ENCODE measurements around the gene ZNF512B.
"Not testable (repeated sequence)": the region's sequence is repeated elsewhere in the genome, so short reads cannot be mapped to it uniquely, and the experiment has no call there.

Gene ZNF512B

DNA sequence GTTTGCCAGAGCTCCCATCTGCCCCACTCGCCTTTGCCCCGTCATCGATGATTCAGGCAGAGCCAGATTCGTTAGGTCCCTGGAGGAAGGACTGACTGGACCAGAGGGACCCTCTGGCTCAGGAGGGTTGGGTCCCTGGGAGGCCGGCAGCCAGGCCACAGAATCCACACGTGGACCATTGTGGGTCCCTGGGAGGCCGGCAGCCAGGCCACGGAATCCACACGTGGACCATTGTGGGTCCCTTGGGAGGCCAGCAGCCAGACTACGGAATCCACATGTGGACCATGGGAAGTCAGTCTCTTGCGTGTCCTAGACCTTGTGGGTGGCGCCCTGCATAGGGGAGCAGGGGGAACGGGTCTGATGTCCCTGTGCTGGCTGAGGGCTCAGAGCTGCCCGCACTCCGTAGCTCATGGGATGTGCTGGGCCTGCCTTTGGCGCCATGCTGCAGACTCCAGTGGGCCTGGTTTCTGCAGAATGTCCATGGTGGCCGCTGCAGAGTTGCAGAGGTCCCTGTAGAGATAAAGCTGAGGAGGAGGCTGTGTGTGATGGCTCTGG, 37.0 kb downstream of the ZNF512B start:
- DNase-seq: no peak

DNA sequence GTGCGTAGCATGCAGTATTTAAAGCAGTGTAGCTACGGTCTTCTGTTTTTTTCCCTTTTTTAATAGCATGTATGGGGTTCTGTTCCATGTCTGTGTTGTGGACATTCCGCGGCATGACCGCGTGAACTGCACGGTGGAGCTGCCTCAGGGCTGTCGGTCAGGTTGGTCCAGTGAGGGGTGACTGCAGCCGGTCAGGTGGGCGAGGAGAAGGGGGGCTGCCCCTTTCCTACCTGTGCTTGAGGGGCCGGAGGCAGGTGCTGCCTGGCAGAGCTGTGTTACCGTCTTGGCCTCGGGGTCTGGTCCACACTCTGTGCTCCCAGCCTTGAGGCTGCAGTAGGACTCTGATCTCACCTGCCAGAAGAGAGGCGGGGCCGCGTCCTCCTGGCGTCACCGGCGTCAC, 38.0 kb downstream of the ZNF512B start:
- DNase-seq: no peak

DNA sequence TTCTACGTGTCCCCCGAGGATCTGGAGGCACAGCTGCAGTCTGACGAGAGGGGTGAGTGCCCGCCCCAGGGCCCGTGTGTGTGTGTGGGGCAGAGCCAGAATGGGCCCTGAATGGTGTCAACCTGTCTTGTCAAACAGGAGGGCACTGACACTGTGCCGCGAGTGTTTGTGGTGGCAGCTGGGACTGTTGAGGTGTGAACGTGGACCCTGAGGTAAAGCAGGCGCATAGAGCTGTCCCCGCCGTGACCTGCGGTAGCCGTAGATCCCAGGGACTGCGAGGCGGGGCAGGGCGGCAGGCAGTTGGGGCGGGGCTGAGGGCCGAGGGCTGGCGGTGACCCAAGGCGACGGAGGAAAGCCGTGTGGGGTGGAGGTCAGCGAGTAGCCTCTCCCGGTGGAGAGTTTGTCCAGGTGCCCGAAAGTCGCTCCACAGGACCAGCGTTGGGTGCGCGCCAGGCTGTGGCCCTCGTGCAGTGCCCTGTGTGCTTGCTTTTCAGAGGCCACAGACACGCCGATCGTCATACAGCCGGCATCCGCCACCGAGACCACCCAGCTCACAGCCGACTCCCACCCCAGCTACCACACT, 38.7 kb downstream of the ZNF512B start:
- no peak for DNase-seq

DNA sequence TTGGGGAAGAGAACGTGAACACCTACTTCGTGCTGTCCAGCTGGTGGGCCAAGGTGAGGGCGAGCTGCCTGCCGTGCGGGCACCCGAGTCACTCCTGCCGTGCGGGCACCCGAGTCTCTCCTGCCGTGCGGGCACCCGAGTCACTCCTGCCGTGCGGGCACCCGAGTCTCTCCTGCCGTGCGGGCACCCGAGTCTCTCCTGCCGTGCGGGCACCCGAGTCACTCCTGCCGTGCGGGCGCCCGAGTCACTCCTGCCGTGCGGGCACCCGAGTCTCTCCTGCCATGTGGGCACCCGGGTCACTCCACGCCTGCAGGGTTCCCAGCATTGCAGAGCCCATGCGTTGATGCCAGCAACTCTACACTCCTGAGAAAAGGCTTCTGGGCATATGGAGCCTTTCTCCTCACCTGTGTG, 40.3 kb downstream of the ZNF512B start:
- not testable (repeated sequence) for DNase-seq

DNA sequence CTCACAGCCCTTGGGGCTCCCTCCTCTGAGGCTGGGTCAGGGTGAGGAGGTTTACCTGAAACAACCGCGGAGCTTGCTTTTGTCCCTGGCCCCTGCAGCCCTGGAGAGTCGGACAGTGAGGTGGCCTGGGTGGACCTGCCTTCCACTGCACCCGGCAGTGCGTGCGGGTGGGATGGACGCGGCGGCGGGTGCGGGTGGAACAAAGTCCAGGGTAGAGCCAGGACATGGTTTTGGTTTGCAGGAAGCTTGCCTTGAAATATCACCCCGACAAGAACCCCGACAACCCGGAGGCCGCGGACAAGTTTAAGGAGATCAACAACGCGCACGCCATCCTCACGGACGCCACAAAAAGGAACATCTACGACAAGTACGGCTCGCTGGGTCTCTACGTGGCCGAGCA, 40.7 kb downstream of the ZNF512B start:
- no peak for DNase-seq

DNA sequence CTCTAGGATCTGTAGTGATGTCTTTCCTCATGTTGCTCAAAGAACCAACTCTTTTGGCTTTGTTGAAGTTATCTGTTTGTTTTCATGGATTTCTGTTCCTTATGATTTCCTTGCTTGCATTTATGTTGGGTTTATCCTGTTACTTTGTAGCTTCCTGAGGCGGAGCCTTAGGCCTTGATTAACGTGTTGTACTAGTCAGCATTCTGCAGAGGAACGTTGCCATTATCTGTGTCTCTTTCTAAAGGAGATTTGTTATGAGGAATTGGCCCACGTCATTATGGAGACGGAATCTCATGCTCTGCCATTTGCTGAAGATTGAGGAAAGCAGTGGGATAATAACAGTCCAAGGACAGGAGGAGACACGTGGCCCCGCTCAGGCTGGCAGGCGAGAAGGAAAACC, 43.4 kb downstream of the ZNF512B start:
- DNase-seq: no peak

DNA sequence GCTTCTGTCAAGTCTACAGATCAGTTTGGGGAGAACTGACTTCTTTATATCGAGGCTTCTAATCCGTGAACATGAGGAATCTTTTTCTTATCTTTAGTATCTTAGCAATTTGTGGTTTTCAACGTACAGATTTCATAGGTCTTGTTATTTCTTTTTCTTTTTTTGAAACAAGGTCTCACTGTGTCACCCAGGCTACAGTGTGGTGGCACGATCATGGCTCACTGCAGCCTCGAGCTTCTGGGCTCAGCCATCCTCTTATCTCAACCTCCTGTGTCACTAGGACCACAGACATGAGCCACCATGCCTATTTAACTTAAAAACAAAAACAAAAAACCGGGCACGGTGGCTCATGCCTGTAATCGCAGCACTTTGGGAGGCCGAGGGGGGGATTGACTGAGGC, 45.5 kb downstream of the ZNF512B start:
- no peak for DNase-seq

DNA sequence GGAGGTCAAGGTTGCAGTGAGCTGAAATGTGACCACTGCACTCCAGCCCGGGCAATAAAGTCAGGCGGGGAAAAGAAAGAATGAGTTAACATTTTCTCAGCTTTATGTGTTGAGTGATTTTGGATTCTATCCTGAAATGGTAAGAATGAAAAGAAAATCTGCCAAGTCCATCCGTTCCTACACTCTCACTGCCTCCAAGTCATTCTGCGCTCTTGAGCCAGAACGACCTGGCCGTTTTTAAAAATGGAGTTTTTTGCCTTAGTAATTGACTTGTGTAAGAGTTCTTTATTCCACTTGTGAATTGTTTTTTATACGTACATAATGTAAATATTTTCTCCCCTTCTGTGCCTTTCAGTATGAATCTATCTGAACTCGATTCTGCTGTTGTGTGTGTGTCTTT, 46.1 kb downstream of the ZNF512B start:
- no peak for DNase-seq

DNA sequence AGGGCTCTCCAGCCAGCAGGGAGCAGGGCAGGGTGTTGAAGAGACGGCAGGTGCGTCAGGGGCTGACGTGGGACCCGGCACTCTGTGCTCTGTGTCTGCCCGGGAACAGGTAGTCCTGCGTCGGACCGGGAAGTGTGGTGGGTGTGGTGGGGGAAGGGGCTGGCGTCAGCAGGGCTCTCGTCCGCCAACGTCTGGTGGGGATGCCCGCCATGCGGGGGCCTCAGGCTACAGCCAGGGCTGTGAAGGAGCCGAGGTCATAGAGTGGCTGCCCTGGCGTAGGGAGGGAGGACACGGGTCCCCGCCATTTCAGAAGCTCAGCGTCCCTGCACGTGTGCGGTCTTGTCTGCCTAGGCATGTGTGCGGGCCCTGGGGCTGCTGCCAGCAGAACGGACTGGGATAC, 49.5 kb downstream of the ZNF512B start:
- DNase-seq: no peak

DNA sequence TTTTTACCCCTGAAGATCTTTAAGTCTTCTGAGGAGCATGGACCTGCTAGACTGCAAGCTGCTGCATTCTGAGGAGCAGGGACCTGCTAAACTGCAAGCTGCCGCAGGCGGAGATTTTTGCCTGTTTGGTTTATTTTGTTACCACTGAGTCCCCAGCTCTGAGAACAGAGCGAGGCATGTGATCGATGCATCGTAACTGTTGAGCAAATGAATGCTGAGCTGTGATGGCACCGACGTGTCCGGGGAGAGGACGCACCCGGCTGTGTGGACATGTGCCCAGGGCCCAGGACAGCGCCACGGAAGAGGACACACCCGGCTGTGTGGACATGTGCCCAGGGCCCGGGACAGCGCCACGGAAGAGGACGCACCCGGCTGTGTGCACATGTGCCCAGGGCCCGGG, 50.6 kb downstream of the ZNF512B start:
- no peak for DNase-seq

DNA sequence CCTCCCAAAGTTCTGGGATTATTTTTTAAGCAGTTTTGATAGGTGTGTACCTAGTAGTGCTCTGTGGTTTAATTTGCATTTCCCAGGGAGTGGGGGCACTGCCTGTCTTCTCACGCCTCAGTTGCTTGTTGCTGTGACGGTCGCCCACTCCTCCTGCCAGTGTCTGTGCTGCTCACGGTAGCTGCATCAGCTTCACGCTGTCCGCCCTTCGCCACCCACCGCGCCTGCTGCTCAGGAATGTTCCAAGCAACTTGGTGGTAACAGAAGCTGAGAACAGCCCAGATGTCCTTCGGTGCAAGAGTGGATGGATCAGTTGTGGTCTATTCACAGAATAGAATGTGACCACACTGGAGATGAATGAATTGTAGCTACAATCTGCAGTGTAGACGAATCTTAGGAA, 51.9 kb downstream of the ZNF512B start:
- no peak for DNase-seq

DNA sequence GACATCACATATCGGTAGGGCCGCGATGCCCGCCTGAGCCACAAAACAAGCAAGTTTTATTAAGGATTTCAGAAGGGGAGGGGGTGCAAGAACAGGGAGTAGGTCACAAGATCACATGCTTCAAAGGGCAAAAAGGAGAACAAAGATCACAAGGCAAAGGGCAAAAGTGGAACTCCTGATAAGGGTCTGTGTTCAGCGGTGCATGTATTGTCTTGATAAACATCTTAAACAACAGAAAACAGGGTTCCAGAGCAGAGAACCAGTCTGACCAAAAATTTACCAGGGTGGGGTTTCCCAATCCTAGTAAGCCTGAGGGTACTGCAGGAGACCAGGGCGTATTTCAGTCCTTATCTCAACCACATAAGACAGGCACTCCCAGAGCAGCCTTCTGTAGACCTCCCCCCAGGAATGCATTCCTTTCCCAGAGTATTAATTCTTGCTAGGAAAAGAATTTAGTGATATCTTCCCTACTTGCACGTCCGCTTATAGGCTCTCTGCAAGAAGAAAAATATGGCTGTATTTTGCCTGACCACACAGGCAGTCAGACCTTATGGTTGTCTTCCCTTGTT, 53.3 kb downstream of the ZNF512B start:
- DNase-seq: not testable (repeated sequence)

DNA sequence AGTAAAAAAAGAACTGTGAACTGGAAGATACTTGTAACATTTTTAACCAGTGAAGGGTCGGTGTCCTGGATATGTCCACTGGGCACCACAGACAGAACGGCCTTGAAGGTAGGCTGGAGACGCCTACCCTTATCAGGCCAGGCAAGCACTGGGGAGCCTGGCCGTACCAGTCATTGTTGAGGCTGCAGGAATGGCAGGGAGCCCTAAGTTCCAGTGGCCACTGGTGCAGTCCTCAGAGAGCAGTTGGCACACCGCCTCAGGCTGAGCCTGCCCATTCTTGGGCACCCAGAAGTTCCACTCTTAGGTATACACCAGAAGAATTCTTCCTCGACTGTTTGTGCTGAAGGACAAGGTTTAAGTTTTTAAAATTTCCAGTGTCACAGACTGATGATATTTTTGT, 54.3 kb downstream of the ZNF512B start:
- no peak for DNase-seq

DNA sequence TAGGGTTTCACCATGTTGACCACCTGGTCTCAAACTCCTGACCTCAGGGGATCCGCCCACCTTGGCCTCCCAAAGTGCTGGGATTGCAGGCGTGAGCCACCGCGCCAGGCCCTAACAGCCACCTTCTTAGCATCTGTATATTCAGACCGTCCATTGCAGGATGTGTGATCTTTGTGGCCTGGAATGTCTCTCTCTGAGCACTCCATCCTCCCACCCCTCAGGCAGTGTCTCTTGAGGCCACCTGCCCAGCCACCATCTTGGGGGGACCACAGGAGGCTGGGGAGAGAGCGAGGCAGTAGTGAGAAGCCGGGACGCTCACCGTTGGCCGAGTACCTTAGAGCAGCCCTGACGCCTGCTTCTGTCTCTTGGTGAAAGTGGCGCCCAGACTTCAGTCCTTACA, 56.0 kb downstream of the ZNF512B start:
- DNase-seq: no peak

DNA sequence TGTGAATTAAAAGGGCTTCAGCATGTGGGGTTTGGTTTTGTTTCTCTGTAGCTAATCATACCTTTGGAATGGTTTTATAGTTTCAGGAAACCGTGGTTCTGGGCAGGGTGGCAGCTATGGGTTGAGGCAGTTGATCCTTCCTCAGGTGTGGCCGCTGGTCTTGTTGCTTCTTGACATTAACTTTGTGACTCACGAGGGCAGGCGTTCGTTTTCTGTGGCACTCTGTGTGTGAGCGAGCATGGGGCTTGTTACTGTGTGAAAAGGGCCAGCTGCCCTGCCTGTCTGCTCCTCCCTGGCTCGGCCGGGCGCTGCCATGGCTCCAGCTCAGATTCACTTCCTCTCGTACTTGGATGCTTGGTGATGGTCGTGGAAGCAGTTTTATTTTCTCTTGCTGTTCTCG, 58.6 kb downstream of the ZNF512B start:
- DNase-seq: no peak

DNA sequence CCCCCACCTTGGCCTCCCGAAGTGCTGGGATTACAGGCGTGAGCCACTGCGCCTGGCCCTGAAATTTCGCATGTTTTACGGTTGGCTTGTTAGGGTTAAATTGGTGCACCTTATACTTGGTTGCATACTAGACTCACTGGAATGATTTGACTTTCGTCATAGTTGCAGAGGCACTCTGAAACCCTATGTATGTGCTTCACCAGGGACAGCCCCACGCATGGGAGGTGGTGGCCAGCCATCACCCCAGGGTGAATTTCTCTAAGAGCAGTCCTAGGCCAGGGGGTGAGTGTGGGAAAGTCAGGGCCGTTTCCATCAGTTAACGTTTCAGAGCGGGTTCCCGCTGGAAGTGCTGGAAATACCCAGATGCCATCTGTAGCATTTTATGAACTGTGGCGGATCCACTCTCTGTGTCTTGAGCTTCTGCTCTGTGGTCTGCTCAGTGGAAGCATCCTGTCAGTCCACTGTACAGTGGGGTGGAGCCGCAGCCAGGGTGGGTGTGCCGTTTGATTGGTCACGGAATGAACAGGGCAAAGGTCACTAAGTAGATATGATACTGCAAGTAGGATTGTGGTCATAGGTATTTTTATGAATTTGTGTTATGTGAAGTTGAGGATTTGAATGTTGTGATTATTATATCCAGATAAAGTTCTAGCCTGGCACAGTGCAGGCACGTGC, 61.6 kb downstream of the ZNF512B start:
- no peak for DNase-seq

Data from NCI-H1417 (cell line).